Stimulated activated naive CD8-positive, alpha-beta T cell treated with anti-CD3 and anti-CD28 coated beads, Interleukin-15, Interleukin-2, amounts not matched to agents 100 ng/mL and 50 ng/mL, for 24 hours (primary cell): ENCODE results near the gene ZNF628.

Experiments
- H3K27ac Mint-ChIP-seq: one replicate; pipeline ENCODE4 v1.8.0; 2021; ENCODE audit warnings: mild to moderate bottlenecking, mixed read lengths
- H3K27me3 Mint-ChIP-seq: one replicate; pipeline ENCODE4 v1.8.0; 2021; ENCODE audit warnings: mixed read lengths
- H3K36me3 Mint-ChIP-seq: one replicate; pipeline ENCODE4 v1.8.0; 2021; ENCODE audit warnings: low read depth, mixed read lengths
- H3K4me1 Mint-ChIP-seq: one replicate; pipeline ENCODE4 v1.8.0; 2021; ENCODE audit warnings: low read depth, mixed read lengths
- H3K4me3 Mint-ChIP-seq: one replicate; pipeline ENCODE4 v1.8.0; 2021; ENCODE audit warnings: mild to moderate bottlenecking, mixed read lengths
- H3K9me3 Mint-ChIP-seq: one replicate; pipeline ENCODE4 v1.8.0; 2021; ENCODE audit warnings: mixed read lengths

Gene ZNF628

DNA sequence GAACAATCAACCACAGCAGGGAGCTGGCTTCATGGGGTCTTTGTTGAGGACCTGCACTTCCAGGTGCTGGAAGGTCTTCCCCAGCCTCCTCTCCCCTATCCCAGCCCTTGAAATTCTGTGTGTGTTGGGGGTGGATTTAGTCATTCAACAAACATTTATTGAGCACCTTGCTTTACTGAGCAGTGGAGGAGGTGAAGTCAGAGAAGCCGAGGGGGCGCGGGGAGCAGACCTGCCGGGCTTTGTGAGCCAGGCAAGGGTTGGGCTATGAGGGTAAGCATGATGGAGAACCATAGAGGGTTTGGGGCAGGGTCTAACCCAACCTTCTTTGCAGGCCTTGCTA lies 8.4 kb upstream of the ZNF628 start:
- no peak overlapping the region for H3K27ac Mint-ChIP-seq

DNA sequence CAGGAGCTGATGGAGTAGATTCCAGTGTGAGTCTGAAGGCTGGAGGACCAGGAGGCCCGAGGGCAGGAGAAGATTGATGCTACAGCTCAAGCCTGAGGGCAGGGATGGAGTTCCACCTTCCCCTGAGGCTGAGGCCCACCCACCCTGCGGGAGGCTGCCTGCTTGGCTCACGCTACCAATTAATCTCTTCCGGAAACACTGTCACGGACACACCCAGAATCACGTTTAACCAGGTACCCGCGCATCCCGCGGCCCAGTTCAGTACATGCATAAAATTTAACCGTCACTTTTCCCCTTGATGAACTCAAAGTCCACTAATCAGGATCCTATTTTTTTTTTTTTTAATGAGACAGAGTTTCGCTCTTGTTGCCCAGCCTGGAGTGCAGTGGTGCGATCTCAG lies 5.2 kb upstream of the ZNF628 start:
- Mint-ChIP-seq H3K4me3 (no peak overlapping the region), H3K27me3 (no peaks in the 10 kb centered on the region), H3K36me3 (no peaks in the 10 kb centered on the region), H3K4me1 (peaks cover 7% of the 10 kb centered on the region), H3K27ac (no peak overlapping the region), H3K9me3 (no peaks in the 10 kb centered on the region)

More for the DNA sequence above, 8.4 kb upstream of the ZNF628 start:
- no peak overlapping the region for H3K4me3 Mint-ChIP-seq
- H3K4me1 Mint-ChIP-seq = no peaks in the 10 kb centered on the region
- H3K36me3 Mint-ChIP-seq = no peaks in the 10 kb centered on the region
- H3K27me3 Mint-ChIP-seq = no peaks in the 10 kb centered on the region
- H3K9me3 Mint-ChIP-seq = no peaks in the 10 kb centered on the region

DNA sequence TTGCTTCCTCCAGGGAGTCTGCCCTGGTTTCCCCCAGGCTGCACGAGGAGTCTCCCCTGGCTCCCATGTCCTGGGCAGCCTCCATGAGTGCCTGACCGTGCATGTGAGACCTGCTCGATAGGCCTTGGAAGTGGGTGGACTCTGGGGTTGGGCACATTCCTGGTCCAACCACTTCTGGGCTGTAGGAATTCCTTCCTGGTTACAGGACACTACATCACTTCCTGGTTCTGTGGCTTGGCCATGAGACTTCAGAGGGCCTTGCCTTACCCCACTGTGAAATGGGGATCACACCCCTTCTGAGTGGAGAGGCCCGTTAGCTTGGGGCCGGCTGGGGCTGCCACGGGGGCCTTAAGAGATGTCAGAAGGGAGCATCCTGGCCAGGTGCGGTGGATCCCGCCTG lies 4.0 kb upstream of the ZNF628 start:
- Mint-ChIP-seq H3K27ac (no peak overlapping the region), H3K4me3 (no peak overlapping the region)

DNA sequence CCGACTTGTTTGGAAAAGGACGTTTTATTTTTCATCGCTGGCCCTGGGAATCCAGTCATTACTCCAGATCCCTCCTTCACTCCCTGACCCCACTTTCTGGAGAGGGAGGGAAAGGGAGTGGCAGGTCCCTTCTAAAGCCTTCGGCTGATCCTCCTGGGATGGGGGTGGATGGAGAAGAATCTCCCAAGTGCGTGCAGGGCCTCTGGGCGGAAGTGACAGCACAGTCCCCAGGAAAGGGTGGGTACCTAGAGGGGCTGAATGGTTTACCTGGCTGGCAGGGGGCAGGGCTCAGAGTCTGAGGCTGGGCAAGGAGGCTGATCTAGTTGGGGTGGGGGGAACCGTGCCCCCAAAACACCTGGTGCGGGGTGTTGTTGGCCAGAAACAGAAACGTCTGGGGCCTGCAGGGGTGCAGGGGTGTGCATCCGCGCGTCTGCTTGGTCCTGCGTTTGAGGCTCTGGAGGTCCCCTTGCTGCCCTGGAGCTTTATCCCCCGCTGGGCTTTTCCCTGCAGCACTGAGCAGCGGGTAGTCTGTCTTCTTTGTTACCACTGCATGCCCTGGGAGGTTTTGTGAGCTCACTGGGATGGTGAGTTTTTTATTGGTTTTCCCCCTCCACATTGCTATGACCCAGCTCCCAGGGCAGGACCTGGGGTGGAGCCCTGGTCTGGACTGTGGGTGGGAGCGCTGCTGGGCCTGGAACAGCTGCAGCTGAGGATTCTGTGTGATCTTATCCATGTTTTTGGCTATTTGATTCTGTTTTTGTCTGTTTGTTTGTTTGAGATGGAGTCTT lies 3.0 kb upstream of the ZNF628 start:
- peaks cover 16% of the 10 kb centered on the region for H3K4me1 Mint-ChIP-seq
- H3K27me3 Mint-ChIP-seq = no peaks in the 10 kb centered on the region
- no peaks in the 10 kb centered on the region for H3K9me3 Mint-ChIP-seq

More for the DNA sequence above, 4.0 kb upstream of the ZNF628 start:
- Mint-ChIP-seq H3K36me3 (no peaks in the 10 kb centered on the region), H3K27me3 (no peaks in the 10 kb centered on the region), H3K4me1 (peaks cover 7% of the 10 kb centered on the region), H3K9me3 (no peaks in the 10 kb centered on the region)

DNA sequence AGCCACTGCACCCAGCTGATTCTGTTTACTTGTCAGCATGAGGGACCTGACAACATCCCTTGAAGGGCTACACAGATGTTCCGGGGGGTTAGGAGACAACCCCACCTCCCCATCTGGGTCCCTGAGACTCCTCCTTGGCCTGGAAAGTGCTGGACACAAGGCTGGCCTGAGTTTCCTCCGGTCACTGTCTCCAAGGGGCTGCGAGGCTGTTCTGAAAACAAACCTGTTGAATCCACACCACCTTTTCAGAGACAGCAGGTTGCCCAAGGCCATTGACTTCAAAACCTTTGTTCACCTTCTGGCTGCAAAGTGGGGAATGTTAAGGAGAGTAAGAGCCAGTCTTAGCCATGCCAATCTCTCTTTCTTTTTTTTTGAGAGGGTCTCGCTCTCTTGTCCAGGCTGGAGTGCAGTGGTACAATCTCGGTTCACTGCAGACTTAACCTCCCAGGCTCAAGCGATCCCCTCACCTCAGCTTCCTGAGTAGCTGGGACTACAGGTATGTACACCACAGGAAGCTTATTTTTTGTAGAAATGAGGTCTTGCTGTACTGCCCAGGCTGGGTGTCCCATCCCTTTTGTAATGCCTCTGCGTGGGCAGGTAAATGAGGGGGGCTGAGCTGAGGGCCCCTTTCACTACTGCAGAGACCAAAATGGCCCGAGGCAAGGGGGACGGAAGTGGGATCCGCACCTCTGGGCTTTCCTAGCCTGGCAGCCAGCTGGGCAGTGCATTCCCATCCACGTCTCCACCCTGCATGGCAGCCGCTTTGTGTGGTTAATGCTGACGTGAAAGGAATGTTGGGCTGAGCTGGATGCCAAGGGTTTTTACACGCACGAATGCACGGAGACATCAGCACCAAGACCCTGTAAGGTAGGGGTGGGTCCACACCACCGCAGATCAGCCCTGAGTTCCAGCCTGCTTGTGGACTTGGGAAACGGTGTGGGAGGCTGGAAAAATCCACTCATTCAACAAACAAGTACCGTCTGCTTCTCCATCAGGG lies 1.9 kb upstream of the ZNF628 start:
- H3K4me1 Mint-ChIP-seq = peaks cover 28% of the 10 kb centered on the region
- no peak overlapping the region for H3K27ac Mint-ChIP-seq

More for the DNA sequence above, 3.0 kb upstream of the ZNF628 start:
- no peak overlapping the region for H3K27ac Mint-ChIP-seq
- no peaks in the 10 kb centered on the region for H3K36me3 Mint-ChIP-seq
- H3K4me3 Mint-ChIP-seq = no peak overlapping the region

DNA sequence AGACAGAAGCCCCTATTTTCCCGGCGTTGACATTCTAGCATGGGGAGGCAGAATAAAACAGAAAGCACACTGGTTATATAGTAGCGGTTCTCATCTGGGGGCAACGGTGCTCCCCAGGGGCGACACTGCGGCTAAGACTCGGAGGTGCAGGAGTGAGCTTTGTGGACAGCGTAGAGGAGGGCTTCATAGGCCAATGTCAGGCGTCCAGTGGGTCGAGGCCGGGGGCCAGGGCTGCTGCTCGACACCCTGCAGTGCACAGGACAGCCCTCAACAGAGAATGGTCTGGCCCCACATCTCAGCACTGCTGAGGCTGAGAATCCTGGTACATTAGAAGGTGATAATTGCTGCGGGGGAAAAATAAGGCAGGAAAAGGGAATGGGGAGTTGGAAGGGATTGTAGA lies 1.5 kb downstream of the ZNF628 start:
- Mint-ChIP-seq H3K27me3 (no peaks in the 10 kb centered on the region), H3K4me3 (peak overlapping the region; percentile 90), H3K4me1 (peaks cover 33% of the 10 kb centered on the region), H3K9me3 (no peaks in the 10 kb centered on the region), H3K36me3 (peaks cover 4% of the 10 kb centered on the region), H3K27ac (peak overlapping the region; percentile 40)

More for the DNA sequence above, 1.9 kb upstream of the ZNF628 start:
- Mint-ChIP-seq H3K4me3 (peak overlapping the region; percentile 92), H3K9me3 (no peaks in the 10 kb centered on the region), H3K36me3 (peaks cover under 1% of the 10 kb centered on the region), H3K27me3 (no peaks in the 10 kb centered on the region)

DNA sequence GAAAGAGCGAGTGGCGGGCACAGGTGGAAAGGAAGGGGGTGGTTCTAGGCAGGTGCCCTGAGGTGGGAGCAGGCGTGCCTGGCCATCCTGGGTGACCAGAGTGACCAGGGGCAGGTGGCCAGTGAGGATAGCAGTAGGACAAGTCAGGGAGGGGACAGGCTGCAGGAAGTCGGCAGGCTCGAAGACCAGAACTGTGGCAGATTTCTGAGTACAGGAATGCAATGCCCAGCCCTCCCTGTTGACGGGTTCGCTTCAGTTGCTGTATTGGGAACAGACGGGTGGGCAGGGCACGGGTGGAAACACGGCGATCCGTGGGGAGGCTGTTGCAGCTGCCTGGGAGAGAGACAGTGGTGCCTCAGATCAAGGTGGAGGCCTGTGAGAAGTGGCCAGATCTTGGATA lies 1.9 kb downstream of the ZNF628 start:
- Mint-ChIP-seq H3K36me3 (peaks cover 4% of the 10 kb centered on the region), H3K4me3 (peak overlapping the region; percentile 90), H3K4me1 (peaks cover 33% of the 10 kb centered on the region), H3K27ac (peak overlapping the region; percentile 30), H3K27me3 (no peaks in the 10 kb centered on the region), H3K9me3 (no peaks in the 10 kb centered on the region)

DNA sequence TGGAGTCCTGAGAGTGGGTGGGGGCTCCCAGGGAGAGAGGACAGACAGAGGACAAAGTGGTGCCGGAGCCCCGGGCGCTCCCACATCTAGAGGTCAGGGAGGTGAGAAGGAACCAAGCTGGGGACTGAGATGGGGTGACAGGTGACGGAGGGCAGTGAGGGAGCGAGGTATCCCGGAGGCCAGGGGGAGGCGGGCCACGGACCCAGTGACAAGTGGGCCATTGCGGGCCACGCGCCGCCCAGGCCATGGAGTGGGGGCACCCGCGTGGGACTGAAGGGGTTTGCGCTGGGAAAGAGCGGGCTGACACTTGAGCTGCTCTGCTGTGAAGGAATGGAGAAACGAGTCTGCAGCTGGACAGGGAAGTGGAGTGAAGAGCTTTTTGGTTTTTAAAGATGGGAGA lies 2.6 kb downstream of the ZNF628 start:
- Mint-ChIP-seq H3K27ac (no peak overlapping the region), H3K4me1 (peaks cover 33% of the 10 kb centered on the region), H3K9me3 (no peaks in the 10 kb centered on the region)

DNA sequence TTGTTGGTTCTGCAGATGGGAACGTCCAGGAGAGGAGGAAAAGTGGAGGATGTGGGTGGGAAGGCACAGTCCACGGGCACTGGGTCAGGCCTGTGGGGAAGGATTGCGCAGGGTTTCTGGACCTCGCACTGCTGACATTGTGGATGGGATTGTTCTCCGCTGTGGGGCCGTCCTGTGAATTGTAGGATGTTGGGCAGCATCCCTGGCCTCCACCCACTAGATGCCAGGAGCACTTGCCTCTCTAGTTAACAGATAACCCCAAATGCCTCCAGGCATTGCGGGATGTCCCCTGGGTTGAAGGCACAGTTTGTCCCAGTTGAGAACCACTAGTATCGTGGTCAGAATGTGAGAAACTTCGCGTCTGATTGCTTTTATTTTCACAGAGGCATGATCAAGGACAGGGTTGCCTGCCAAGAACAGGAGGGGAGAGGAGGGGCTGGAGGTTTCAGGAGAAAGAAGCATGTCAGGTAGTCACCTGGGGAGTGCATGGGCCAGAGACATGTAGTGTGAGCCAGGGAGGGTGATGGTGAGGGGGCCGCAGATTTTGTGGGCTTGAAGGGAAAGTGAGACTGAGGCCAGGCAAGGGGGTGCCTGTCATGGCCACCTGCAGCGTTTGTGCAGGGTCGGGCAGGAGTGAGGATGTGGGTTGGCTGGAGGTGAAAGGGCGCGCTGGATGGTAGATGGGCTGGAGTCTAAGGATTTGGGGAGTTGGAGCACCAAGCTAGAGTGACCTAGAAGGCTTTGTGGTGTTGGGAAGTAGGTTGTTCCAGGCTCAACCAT lies 3.2 kb downstream of the ZNF628 start:
- Mint-ChIP-seq H3K27me3 (no peaks in the 10 kb centered on the region), H3K27ac (peak overlapping the region; percentile 50)

More for the DNA sequence above, 2.6 kb downstream of the ZNF628 start:
- Mint-ChIP-seq H3K27me3 (no peaks in the 10 kb centered on the region), H3K4me3 (peak overlapping the region; percentile 31), H3K36me3 (peaks cover 4% of the 10 kb centered on the region)

DNA sequence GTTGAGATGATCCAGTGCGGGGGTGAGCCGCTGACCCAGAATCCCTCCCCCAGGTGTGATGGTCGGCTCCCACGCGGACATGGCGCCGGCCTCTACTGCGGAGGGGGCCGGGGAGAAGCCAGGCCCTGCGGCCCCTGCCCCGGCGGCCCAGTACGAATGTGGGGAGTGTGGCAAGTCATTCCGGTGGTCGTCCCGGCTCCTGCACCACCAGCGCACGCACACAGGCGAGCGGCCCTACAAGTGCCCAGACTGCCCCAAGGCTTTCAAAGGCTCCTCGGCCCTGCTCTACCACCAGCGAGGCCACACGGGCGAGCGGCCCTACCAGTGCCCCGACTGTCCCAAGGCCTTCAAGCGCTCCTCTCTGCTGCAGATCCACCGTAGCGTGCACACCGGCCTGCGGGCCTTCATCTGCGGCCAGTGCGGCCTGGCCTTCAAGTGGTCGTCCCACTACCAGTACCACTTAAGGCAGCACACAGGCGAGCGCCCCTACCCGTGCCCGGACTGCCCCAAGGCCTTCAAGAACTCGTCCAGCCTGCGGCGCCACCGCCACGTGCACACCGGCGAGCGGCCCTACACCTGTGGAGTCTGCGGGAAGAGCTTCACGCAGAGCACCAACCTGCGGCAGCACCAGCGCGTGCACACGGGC lies 4.9 kb downstream of the ZNF628 start:
- Mint-ChIP-seq H3K4me1 (peaks cover 39% of the 10 kb centered on the region), H3K4me3 (no peak overlapping the region), H3K27me3 (no peaks in the 10 kb centered on the region), H3K36me3 (peaks cover 4% of the 10 kb centered on the region), H3K27ac (no peak overlapping the region), H3K9me3 (no peaks in the 10 kb centered on the region)

More for the DNA sequence above, 3.2 kb downstream of the ZNF628 start:
- peaks cover 37% of the 10 kb centered on the region for H3K4me1 Mint-ChIP-seq
- no peak overlapping the region for H3K4me3 Mint-ChIP-seq
- no peaks in the 10 kb centered on the region for H3K9me3 Mint-ChIP-seq
- H3K36me3 Mint-ChIP-seq = peaks cover 4% of the 10 kb centered on the region

DNA sequence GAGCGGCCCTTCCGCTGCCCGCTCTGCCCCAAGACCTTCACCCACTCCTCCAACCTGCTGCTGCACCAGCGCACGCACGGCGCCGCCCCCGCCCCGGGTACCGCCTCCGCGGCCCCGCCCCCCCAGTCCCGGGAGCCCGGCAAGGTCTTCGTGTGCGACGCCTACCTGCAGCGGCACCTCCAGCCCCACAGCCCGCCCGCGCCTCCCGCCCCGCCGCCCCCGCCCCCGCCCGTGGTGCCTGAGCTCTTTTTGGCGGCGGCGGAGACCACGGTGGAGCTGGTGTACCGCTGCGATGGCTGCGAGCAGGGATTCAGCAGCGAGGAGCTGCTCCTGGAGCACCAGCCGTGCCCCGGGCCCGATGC lies 5.4 kb downstream of the ZNF628 start:
- peaks cover 4% of the 10 kb centered on the region for H3K36me3 Mint-ChIP-seq
- no peak overlapping the region for H3K4me3 Mint-ChIP-seq
- H3K27me3 Mint-ChIP-seq = no peaks in the 10 kb centered on the region
- H3K27ac Mint-ChIP-seq = no peak overlapping the region
- H3K4me1 Mint-ChIP-seq = peaks cover 40% of the 10 kb centered on the region
- H3K9me3 Mint-ChIP-seq = no peaks in the 10 kb centered on the region

DNA sequence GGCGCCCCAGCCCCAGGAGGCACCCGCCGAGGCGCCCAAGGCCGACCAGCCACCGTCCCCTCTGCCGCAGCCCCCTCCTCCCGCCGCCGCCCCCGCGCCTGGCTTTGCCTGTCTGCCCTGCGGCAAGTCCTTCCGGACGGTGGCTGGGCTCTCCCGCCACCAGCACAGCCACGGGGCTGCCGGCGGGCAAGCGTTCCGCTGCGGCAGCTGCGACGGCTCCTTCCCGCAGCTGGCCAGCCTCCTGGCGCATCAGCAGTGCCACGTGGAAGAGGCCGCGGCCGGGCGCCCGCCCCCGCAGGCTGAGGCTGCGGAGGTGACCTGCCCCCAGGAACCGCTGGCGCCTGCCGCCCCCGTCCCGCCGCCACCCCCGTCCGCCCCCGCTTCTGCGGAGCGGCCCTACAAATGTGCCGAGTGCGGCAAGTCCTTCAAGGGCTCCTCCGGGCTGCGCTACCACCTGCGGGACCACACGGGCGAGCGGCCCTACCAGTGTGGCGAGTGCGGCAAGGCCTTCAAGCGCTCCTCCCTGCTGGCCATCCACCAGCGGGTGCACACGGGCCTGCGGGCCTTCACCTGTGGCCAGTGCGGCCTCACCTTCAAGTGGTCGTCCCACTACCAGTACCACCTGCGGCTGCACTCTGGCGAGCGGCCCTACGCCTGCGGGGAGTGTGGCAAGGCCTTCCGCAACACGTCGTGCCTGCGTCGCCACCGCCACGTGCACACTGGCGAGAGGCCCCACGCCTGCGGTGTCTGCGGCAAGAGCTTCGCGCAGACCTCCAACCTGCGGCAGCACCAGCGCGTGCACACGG lies 5.9 kb downstream of the ZNF628 start:
- peaks cover 46% of the 10 kb centered on the region for H3K4me1 Mint-ChIP-seq
- no peaks in the 10 kb centered on the region for H3K9me3 Mint-ChIP-seq
- peaks cover 4% of the 10 kb centered on the region for H3K36me3 Mint-ChIP-seq
- H3K27me3 Mint-ChIP-seq = no peaks in the 10 kb centered on the region
- no peak overlapping the region for H3K4me3 Mint-ChIP-seq
- H3K27ac Mint-ChIP-seq = no peak overlapping the region

DNA sequence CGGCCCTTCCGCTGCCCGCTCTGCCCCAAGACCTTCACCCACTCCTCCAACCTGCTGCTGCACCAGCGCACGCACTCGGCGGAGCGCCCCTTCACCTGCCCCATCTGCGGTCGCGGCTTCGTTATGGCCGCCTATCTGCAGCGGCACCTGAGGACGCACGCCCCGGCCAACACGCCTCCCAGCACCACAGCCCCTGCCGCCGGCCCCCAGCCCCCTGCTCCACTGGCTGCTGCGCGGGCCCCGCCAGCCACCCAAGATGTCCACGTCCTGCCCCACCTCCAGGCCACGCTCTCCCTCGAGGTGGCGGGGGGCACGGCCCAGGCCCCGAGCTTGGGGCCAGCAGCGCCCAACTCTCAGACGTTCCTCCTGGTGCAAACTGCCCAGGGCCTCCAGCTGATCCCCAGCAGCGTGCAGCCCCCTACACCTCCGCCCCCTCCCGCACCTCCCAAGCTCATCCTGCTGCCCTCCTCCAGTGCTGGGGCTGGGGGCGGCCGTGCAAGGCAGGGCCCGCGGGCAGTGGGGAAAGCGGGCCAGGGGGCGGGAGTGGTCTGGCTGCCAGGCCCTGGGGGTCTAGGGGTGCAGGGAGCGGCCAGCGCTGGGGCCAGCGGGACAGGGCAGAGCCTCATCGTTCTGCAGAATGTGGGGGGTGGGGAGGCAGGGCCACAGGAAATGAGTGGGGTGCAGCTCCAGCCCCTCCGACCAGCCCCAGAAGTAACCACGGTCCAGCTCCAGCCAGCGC lies 6.7 kb downstream of the ZNF628 start:
- H3K4me1 Mint-ChIP-seq = peaks cover 45% of the 10 kb centered on the region
- no peak overlapping the region for H3K27ac Mint-ChIP-seq
- H3K9me3 Mint-ChIP-seq = no peaks in the 10 kb centered on the region
- peaks cover 4% of the 10 kb centered on the region for H3K36me3 Mint-ChIP-seq
- no peak overlapping the region for H3K4me3 Mint-ChIP-seq
- H3K27me3 Mint-ChIP-seq = no peaks in the 10 kb centered on the region
